ENCODE results near the gene MEGF6. TPM values are rescaled to one million over a fixed set of nuclear protein-coding genes. Genes with fewer than 3 reads are reported as not detected.

MEGF6 gene
- total RNA-seq, 1 donor from 2014 or later: 35.4 TPM

DNA sequence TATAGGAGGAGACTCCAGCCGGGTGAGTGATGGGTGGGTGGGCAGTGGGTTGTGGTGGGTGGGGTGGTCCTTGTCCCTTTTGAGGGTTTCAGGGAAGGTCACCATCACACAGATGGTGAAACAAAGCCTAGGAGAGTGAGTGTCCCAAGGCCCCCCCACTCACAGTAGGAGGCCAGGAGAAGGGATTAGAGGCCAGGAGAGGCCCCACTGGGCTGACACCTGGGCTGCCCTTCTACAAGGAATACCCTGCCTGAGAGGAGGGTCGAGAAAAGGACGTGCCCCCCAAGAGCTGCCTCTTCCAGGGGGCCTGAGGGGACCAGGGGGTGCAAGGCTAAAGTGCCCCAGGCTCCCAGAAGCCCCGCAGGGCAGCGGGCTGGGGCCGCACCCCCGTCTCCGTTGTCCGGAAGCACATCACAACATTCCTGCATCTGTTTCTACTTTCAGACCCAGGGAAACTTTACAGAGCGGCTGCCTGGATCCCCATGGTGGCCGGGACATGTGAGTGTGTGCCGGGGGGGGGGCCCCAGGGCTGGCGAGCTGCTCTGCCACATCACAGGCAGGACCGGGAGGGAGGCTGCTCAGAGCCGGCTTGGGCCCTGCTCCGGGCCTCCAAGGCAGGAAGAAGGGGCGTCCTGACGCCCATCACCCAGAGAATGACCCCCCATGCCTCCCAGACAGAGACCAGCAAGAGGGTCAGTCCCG, 88.6 kb downstream of the MEGF6 start:
- intact Hi-C loops (cut with DNase I): no loop called here
- DNase-seq (ENCODE audit: low spot score) (no peak), ATAC-seq (peak; percentile 30)

DNA sequence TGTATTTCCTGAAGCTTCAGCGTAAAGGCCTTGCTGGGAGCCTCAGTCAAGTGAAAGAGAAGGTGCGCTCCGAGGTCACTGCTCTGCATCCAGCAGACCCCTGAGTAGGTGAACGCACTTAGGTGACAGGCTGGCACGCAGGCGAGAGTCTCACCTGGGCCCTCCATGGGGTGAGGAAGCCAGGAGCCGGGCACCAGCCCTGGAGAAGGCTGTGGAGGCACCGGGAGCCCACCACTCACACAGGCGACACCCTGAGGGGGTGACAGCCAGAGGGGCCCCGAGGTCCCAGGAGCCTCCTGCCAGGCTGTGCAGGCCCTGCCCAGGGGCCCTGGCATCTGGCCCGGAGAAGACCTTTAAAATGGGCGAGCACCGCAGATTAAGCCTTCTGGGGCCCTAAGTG, 89.2 kb downstream of the MEGF6 start:
- ATAC-seq (no peak), DNase-seq (ENCODE audit: low spot score) (no peak)
- intact Hi-C loops (cut with DNase I): no loop called here

DNA sequence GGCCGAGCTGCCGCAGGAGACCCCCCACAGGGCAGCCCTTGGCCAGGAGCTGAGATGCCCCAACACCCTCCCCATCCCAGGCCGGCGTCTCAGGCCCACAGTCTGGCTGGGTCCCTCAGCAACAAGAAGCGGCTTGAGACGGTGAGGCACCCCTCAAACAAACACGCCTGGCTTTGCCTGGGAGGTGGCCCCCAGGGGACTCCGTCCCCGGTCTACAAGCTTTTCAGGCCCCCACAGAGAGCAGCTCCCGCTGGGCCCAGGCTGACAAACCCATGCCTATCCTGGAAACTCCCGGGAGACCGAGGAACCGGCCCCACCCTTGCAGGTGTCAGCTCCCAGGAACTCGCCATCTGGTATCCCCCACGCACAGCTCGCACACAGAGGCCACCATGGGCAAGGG, 89.9 kb downstream of the MEGF6 start:
- ATAC-seq (no peak), DNase-seq (ENCODE audit: low spot score) (no peak)
- intact Hi-C loops (cut with DNase I): no loop called here

DNA sequence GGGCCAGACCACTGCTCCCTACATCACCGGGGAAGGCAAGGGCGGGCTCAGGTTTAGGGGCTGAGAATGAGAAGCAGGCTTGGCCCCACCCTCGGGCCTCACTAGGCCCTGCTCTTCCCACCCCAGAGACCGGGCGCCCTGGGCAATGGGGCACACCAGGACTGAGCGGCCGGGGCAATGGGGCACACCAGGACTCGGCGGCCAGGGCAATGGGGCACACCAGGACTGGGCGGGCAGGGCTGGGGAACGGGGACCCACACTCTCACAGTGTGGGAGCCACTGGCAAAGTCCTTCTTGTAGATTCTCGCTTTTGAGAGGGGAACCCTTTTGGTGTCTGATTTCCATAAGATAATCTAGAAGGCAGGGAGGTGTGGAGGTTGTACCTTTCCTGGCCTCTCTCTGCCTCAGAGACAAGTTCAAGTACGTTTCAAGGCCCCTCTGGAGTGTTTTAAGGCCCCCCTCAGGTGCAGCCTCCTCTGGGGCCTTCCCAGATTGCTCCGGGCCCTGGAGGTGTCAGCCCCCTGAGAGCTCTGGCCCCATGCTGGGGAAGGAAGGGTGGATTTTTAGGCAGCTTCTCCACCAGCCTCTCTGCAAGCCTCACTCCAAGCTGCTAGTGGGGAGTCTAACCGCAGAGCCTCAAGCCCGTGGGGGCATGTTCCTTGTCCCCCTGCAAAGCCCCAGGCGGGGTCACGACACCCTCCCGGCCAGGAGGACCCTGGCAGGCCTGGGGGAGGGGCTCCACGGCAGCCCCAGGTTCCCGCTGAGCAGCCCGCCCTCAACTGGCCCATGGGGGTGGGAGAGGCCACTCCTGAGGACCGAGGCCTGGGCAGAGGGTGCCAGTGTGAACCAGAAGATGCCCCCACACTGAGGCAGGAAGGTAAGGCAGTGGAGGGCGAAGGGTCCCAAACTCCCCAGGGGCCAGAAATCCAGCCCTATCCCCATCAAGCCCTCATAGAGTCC, 90.6 kb downstream of the MEGF6 start:
- intact Hi-C loops (cut with DNase I): no loop called here
- DNase-seq (ENCODE audit: low spot score): no peak
- ATAC-seq: no peak

DNA sequence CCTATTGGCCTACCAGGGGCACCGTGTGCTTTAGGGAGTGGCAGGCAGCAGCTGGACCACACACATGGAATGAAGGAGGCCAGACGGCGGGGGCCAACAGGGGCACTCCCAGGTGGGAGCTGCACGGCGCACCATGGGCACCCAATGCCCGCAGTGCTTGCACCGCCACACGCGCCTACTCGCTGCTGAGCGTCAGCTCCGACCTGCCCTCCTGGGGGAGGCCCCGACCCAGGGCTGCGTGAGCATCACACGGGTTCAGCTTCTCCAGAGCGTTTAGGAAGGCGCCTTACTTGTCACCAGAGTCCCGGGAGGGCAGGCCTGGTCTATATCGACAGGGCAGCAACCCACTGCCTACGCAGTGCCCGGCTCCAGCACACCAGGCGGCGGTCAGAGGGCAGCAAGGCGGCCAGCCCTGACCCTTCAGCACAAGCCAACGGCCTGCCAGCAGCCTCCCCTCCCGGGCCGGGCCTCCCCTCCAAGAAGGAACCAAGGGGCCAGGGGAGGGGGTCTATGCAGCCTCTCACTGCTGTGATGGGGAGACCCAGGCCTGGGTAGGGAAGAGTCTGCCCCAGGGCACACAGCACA, 91.9 kb downstream of the MEGF6 start:
- intact Hi-C loops (cut with DNase I): no loop called here
- ATAC-seq (no peak), DNase-seq (ENCODE audit: low spot score) (no peak)

DNA sequence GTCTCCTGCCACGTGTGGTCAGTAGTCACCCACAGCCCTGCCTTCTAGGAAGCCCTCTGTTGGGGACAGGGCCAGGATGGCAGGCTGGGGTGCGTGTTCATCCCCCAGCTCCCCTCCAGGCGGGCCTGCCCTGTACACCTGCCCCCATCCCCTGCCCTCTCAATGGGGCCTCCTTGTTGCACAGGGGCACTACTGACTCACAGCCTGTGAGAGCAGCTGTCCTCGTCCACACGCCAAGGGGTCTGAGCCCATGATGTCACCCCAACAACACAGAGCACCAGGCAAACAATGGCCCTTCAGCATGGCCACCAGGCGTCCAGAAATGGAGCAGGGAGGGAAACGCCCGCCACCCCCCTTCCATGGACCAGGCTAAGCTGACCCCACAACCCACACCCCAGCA, 92.6 kb downstream of the MEGF6 start:
- no peak for ATAC-seq
- intact Hi-C loops (cut with DNase I): no loop called here
- no peak for DNase-seq (ENCODE audit: low spot score)

DNA sequence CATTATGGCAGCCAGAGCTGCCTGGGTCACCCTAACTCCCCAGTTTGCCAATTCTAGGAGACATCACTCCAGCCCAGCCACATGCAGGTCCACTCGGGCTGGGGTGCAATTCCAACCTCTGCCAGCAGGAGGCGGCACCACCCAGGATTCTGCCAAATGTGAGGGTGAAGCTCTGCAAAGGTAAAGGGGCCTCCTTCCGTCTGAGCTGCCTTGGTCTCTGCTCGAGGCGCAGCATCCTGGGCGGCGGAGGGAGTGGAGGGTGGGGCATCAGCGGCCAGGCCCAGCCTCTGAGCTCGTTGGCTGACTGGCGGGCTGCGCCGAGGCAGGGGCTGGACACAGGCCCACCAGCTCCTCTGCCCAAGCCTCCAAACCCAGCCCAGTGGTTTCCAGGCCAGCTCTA, 93.1 kb downstream of the MEGF6 start:
- intact Hi-C loops (cut with DNase I): no loop called here
- DNase-seq (ENCODE audit: low spot score): no peak
- ATAC-seq: no peak

DNA sequence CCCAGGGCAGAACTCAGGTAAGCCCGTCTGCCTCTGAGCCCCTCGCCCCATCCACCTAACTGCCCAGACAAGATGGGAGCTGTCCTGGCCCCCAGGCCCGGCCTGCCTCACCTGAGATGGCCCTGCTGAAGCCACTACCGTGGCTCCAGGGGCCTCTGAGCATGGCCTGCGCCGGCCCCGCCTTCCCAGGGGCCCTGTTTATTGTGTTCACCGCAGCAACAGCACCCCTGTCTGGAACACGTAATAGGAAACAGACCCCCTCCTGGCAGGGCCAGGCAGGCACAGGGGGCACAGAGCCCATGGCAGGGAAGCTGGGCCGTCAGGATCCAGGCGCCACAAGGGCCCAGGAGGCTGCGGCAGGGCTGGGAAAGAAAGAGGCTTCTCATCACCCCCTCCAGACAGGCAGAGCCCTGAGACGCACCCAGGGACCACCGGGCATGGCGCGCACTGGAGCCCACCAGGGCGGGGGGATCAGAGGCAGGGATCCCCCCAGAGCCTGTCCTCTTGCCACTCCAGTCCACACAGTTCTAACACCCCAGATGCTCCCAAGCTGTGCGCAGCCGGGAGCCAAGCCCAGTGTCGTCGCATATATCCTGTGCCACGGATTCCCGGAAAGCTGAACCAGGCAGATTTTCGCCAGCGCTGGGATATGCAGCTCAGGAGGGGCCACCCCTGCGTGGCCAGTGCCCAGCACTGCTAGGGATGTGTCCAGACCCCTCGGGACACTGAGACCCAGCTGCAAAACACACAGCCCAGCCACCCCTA, 94.2 kb downstream of the MEGF6 start:
- no peak for DNase-seq (ENCODE audit: low spot score)
- intact Hi-C loops (cut with DNase I): no loop called here
- ATAC-seq: no peak

DNA sequence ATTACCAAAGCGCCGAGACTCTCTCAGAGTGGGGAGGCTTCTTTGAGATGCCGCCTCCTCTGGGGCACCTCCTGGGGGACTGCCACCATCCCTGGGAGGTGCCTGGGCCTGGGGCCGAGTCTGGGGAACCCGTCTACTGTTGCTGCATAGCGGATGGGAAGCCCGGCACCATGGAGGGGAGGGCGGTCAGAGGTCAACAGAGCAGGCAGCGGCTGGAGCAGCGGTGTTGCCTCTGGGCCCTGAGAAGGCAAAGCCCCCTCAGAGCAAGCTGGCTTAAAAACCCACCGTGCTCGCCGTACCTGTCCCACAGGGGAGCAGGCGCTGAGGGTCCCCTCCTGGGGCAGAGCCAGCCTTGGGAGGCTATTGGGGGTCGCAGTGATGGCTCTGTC, 94.8 kb downstream of the MEGF6 start:
- intact Hi-C loops (cut with DNase I): no loop called here
- DNase-seq (ENCODE audit: low spot score) (no peak), ATAC-seq (no peak)

DNA sequence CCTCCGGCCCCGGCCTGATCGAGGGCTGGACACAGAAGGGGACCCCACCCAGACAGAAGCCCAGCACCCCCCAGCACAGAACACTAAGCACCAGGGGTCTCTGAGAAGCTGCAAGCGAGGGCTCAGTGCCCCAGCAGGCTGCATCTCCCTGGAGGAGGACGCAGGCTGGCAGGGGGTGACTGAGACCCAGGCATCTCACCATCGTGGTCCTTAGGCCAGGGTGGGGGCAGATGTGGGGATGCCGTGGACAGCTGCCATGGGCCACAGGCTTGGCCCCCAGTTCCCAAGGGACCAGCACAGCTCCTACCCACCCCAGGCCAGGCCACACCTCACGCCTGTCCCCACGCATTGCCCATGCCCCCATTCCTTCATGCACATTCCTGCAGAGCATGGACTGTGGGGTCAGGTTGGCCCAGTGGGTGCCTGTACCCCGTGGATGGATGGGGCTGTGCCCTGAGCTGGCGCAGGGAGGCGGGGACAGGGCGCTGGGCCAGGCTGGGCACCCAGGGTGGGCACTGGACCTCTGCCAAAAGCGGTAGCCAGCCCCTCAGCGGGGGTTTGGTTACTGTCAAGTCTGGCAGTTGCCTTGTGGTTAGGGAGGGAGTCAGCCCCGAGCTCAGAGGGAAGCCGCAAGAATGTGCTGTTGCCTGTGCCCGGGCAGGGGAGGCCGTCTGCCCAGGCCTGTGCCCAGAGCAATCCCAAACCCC, 95.4 kb downstream of the MEGF6 start:
- intact Hi-C loops (cut with DNase I): no loop called here
- DNase-seq (ENCODE audit: low spot score) (no peak), ATAC-seq (no peak)

DNA sequence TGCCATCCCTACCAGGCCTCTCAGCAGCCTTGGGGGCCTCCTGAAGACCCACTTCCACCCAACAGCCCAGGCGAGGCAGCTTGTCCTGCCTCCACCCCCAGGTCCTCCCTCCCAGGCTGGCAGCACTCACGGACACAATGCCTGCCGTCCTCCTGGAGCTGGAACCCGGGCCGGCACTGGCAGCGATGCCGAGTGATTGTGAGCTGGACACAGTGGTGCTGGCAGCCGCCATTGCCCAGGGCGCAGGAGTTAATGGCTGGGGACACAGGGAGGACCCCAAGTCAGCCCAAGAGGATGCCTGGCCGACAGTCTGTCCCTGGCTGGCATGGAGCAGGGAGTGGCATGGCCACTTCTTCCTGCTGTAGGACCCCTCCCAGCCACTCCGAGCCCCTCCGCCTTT, 96.0 kb downstream of the MEGF6 start:
- no peak for ATAC-seq
- DNase-seq (ENCODE audit: low spot score): no peak
- intact Hi-C loops (cut with DNase I): no loop called here

DNA sequence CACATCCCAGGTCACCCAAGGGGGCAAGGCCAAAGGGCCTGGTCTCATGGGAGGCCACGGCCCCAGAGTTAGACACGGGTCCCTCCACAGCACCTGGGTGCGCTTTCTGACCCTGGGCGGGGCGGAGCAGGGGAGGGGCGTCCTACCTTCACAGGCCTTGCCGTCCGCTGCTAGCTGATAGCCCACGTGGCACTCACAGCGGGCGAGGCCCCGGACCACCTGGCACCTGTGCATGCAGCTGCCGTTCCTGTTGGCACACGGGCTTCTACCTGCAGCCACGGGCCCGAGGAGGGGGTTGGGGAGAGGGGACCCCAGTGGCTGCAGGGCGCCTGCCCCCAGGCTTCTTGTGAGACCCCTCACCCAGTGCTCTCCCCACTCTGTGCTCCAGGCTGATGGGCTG, 96.9 kb downstream of the MEGF6 start:
- intact Hi-C loops (cut with DNase I): no loop called here
- no peak for ATAC-seq
- no peak for DNase-seq (ENCODE audit: low spot score)

DNA sequence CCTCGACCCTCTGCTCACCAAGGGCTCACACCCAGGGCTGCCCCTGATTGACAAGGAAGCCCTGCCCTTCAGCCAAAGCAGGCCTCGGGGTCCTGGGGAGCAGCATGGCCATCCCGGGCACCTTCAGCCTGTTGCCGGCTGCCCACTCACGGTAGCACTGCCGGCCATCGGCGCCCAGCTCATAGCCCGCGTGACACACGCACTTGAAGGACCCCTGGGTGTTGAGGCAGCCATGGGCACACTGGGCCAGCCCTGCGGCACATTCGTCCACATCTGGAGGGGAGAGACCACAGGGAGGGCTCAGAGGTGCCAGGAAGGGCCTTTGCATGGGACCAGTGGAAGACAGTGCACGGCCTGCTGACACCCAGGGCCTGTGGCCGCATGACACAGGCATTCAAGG, 99.5 kb downstream of the MEGF6 start:
- intact Hi-C loops (cut with DNase I): no loop called here
- ATAC-seq (no peak), DNase-seq (ENCODE audit: low spot score) (no peak)

DNA sequence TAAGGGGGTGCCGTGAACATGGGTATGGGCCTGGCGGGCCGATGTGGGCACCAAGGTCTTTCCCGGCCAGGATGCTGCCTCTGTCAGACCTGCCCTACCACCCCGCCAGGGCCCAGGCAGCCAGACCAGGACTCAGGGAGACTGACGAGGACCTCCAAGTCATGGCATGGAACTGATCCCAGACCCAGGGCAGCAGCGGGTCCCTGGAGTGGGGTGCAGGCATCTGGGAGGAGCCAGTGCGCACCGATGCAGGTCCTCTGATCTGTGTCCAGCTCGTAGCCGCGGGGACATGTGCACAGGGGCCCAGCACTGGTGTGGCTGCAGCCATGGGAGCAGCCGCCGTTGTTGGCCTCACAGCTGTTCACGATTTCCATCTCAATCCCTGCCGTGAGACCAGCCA, 100.0 kb downstream of the MEGF6 start:
- ATAC-seq (no peak), DNase-seq (ENCODE audit: low spot score) (no peak)
- intact Hi-C loops (cut with DNase I): no loop called here

DNA sequence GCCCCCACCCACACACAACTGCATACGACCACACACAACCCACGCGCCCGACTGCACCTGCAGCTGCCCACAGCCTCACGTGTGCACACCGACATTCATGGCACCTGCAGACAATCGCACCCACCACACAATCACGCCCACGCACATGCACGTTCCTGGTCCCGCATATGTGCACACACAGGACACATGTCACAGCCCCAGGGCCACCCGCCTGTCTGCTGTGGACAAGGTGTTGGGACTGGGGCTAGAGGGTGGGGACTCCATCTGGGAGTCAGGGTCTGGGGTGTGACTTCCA, 100.4 kb downstream of the MEGF6 start:
- ATAC-seq (no peak), DNase-seq (ENCODE audit: low spot score) (no peak)
- intact Hi-C loops (cut with DNase I): no loop called here

DNA sequence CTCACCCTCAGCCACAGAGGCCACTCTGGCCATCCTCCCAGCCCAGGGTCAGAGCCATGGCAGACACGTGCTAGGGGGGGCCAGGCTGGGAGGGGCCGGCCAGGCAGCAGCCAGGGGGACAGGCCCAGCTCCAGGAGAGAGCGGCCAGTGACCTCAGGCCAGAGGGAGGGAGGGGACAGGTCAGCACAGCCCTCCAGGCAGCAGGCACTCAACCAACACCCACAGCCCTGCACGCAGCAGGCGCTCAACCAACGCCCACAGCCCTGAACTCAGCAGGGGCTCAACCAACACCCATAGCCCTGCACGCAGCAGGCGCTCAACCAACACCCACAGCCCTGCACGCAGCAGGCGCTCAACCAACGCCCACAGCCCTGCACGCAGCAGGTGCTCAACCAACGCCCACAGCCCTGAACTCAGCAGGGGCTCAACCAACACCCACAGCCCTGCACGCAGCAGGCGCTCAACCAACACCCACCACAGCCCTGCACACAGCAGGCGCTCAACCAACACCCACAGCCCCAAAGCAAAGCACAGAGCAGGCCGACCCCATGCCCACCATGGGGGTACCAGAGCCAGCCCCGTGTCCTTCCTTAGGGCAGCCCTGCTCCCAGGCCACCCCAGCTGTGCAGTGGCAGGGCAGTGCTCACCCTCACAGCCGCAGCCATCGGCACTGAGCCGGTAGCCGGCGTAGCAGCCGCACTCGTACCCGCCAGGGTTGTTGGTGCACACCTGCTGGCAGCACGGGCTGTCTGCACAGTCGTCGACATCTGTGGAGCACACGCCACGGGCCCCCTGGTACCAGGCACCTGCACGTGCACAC, 101.0 kb downstream of the MEGF6 start:
- intact Hi-C loops (cut with DNase I): no loop called here
- ATAC-seq: no peak
- DNase-seq (ENCODE audit: low spot score): no peak

DNA sequence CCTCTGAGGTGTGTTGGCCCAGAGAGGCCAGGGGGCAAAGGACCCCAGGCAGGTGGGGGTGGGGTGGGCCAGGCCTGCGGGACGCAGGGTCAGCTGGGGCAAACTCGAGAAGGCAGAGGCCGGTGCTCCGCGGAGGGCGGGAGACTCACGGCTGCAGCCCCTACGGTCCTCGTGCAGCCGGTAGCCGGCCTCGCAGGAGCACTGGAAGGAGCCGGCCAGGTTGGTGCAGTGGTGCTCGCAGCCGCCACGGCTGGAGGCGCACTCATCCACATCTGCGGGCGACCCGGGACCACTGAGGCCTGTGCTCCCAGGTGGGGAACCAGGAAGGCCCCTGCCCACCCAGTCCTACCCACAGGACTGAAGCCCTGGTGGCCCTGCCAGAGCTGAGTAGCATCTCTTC, 101.6 kb downstream of the MEGF6 start:
- ATAC-seq: no peak
- intact Hi-C loops (cut with DNase I): no loop called here

DNA sequence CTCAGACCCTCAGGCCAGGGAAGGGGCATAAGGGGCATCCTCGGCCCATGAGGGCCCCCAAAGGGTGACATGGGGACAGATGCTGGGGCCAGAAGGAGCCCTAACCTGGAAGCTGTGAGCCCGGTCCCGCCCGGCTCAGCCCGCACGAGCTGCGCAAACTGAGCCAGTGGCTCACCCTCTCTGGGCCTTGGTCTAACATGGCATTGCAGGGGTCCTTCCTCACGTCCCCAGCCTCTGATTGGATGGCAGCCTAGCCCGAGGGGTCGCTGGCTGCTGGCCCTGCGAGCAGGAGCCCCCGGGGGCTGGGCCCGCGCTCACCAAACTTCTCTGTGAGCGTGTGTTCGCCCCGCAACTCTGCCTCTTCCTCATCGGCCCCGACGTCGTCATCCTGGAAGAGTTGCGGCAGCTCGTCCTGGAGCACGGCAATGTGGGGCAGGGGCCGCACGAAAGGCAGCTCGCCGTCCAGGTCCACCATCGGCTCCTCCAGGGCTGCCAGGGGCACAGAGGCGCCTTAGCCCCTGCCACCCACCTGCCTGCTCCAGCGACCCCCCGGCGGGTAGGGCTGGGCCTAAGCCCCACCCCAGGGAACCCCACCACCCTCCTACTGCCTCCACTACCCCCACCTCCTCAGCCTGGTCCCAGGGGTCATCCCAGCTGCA, 102.4 kb downstream of the MEGF6 start:
- intact Hi-C loops (cut with DNase I): no loop called here
- DNase-seq (ENCODE audit: low spot score) (no peak), ATAC-seq (no peak)

More for the DNA sequence above, 101.6 kb downstream of the MEGF6 start:
- DNase-seq (ENCODE audit: low spot score): no peak
